NAMALWA (cell line): Measurements from ENCODE around the gene UBAC1.
"Not testable (repeated sequence)": the region's sequence is repeated elsewhere in the genome, so short reads cannot be mapped to it uniquely, and the experiment has no call there.

Source experiments
- DNase-seq: peaks from one replicate; pipeline ENCODE4 v3.0.0-alpha.2; 2015; ENCODE audit warnings: low spot score

UBAC1 gene

DNA sequence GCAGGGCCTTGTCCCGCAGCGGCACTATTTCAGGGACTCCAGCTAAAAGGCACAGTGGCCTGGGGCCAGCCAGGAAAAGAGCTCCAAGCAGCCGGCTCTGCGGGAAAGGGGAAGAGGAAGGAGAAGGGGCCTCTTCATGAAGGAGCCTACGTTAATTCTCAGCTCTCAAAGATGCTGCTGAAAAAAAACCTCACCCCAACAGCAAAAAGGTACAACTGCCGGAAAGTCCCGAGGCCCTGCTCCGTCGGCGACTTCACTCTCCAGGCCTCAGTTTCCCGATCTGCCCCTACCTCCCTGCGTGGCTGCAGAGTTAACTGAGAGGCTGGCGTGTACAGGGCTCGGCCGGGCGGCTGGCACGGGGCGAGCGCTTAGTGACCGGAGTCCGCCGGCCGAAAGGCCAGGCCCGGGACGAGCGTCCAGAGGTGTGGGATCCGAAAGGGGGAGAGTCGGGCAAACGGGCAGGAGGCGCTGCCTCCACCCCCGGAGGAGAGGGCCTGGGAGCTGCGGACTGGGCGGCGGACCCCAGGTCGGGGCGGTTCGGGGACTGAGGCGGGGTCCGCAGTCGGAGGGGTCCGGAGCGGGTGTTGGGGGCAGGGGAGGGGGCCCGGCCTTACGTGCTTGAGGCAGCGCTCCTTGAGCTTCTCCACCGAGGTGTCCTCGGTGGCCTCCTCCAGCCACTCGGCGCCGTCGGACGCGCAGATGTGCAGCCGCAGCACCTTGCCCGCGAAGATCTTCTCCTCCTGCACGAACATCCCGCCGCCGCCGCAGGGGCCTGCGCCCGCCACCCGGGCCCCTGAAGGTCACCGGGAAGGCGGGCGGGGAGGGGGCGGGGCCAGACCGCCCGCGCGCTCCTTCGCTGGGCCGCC lies 529 bp downstream of the UBAC1 start:
- DNase-seq: peak; percentile 23

DNA sequence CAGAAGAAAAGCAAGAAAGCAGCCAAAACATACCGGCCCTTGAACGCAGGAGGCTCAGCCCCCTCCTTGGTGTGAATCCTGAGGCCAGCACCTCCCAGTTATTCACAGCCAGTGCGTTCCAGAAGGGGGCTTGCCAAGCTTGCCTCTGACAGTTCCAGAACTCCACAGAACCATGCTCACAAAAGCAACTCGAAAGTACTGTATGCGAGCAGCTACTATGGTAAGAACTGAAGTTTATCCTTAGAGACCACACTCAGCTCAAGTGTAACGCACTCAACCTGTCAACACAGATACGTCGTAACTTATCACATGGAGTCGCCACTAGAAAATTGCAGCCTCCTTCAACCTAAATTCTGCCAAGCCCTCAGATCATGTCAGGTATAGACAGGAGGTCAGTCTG lies 1.4 kb downstream of the UBAC1 start:
- no peak for DNase-seq

DNA sequence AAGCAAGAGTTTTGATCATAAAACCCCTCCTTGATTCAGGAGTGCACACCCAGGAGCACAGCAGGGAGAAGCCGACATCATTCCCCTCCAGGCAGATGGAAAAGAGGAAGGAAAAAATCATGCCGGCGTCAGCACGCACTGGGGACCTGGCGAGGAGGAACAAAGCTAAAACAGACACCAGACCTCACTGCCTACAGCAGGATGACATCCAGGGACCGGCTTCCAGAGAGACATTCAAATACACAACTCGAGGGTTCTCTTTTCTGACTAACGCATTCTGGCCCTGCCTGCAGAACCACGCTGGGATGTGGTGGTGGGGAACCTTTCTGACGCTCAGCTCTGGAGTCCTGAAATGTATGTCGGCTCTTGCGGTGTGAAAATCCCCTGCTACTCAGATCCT lies 2.7 kb downstream of the UBAC1 start:
- DNase-seq: no peak

DNA sequence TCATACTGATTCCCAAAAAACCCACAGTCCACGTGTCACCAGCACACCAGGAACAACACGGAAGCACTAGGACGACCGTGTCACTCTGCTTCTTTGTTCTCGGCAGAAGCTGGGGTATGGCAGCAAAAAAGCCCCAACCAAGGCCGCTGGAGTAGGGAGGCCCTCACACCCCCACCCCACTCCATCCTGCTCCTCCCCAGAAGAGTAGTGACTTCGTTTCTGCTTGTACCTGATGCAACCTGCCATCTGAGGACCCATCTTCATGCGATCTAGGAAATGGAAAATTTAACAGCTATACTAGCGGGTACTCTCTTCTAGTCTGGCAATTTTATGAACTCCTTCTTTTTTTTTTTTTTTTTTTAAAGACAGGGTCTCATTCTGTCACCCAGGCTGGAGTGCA lies 3.7 kb downstream of the UBAC1 start:
- DNase-seq: no peak

DNA sequence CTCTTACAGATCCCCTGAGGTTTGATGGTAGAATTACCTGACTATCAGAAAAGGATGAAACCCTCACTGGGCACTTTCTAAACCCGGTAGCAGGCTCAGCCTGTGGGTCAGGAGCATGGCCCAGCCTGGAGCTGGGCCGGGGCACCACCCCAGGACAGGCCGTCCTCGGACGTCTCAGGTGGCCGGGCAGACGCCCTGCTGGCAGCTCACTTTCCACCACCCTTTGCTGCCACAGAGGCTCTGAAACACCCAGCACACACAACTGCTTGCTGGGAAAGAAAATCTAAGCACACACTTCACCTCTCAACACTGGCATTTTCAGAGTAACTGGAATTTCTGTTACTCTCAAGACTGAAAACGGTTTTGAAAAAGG lies 4.4 kb downstream of the UBAC1 start:
- no peak for DNase-seq

DNA sequence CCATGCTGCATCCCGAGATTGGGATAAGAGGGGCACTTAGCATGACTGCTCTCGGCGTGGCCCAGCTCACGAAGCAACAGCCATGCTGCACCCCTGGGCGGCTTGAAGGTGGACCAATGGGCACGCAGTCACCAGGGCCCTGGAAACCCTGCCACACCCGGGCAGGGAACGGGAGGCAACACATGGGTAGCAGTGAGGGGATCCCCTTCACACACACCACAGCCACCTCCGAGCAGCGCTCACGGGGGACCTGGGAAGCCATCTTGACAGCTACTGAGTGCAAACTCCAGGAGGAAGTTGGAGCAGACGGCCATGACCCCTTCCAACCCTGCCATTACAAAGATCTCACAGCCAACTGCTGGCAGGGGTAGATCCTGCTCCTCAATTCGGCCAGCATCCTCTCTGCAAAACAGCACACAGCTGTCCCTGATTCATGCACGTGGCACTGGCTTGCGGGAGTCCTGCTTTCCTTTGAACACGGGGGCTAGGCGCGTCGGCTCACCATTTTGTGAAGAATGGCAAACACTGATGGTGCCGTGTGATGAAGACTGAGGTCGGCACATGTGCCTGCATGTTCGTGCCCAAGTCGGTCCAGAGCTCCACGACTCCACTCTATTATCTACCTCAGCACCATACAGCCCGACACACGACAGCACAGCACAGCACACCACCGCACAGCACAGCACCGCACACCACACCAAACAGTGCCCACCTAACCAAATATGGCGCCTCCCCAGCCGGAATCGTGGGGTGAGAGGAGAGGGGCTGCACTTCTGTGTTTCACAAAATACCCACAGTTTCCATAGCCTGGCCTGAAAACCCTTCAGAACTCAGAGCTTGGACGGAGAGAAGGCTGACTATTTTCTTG lies 5.0 kb downstream of the UBAC1 start:
- no peak for DNase-seq

DNA sequence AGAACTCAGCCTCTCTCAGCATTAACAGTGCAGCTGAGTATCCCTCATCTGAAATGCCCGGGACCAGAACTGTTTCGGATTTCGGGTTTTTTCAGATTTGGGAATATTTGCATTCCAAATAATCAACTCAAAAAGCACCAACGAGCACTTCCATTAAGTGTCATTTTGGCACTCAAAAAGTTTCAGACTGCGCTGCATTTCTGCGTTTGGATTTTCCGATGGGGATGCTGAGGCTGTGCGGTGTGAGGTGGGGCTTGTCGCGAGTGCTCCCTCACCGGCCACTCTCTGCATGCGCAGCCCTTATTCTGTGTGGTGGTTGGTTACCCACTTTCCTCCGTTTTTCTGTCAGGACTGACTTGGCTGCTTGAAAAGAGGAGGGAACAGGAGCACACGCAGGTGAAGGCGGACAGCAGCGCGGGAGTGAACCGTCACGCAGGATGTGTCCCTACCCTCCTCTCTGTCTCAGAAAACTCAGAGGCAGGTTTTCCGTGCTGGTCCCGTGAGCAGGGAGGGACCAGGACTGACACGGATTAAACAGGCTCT lies 8.4 kb downstream of the UBAC1 start:
- no peak for DNase-seq

DNA sequence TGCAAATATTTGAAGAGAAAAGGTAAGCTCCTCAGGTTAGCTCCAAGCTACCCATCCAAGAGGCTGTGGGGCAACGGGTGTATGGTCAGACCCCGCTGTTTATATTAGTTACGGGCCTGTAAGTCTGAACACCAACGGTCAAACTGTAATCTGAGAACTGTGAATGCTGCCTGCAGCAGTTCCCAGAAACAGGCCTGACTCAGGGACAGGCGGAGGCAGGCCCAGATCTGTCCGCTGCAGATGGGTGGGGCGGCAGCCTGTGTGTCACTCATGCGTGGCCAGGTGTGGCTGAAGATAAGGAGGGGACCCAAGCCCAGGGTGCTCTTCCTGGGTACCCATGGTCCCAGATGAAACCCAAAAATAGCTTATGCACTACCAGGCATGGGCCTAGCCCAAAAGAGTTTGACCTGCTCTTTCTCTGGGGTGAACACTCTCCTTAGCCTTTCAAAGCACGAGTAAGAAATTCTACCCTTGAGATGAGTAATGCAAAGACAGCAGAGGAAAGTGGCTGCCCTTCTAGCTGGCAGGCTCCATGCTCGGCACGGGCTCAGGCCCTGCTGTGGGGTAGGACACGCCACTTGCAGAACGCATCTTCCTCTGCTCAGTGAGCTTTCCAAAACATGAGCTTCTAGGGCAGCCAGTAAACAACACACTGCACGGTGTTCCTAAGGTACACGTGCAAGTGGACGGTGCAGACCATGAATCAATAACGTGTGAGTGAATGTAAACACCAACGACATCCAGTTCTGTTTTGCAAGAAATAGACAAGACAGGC lies 9.1 kb downstream of the UBAC1 start:
- no peak for DNase-seq

DNA sequence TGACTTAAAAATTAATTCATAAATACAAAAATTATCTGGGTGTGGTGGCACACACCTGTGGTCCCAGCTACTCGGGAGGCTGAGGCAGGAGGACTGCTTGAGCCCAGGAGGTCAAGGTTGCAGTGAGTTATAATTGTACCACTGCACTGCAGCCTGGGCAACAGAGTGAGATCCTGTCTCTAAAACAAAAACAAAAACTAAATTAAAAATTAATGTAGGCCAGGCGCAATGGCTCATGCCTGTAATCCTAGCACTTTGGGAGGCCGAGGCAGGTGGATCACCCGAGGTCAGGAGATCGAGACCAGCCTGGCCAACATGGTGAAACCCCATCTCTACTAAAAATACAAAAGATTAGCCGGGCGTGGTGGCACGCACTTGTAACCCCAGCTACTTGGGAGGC lies 9.9 kb downstream of the UBAC1 start:
- DNase-seq: not testable (repeated sequence)

DNA sequence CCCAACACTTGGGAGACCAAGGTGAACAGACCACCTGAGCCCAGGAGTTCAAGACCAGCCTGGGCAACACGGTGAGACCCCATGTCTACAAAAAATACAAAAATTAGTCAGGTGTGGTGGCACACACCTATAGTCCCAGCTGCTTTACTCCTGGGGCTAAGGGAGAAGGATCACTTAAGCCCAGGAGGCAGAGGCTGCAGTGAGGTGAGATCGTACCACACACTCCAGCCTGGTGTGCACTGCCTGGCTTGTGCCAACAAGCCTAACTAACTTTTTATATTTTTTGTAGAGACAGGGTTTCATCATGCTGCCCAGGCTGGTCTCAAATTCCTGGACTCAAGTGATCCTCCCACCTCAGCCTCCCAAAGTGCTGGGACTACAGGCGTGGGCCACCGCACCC lies 10.3 kb downstream of the UBAC1 start:
- not testable (repeated sequence) for DNase-seq

DNA sequence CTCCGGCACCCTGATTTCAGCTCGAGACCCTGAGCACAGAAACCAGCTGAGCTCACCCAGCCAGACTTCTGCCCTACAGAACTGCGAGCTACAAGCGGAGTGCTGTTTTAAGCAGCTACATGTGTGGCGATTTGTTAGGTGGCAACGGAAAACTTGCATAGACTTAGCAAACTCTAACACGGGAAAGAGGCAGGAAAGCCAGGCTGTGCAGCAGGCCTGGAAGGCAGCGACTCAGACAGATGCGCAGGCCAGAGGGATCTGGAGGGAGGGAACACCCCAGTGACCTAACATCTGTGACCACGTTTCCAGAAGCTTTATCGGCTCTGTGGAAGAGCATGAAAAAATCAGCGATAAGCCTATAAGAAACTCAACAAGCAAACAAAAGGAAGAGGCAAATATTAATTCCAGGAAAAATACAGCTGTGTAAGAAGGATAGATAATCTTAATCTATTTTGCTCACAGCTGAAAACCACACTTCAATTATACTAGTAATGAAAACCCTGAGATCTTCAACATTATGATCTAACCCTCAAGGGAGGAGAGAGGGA lies 11.0 kb downstream of the UBAC1 start:
- DNase-seq: no peak

DNA sequence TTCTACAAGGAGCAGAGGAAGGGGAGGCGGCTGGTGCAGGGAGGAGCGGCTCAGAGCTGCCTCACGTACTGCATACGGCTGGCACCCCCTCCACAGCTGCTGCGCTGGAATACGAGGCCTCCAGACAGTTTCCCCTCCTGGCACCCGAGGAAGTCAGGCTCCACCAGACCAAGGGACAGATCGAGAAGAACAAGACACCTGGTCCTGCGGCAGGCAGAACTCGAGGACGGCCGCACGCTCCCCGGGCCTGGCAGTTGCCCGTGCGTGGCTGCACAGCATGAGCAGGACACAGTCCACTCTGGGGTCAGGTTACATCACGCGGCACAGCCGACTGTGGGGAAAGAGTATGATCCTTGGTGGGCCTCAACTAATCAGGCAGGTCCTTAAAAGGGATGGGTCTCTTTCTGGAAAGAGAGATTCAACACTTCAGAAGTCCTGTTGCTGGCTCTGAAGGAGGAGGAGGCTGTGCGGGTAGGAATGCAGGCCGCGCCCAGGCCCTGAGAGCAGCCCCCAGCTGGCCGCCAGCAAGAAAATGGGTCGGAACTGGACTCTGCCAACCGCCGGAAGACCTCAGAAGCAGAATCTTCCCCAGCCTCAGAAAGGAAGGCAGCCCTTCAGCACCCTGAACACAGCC lies 11.6 kb downstream of the UBAC1 start:
- DNase-seq: no peak

DNA sequence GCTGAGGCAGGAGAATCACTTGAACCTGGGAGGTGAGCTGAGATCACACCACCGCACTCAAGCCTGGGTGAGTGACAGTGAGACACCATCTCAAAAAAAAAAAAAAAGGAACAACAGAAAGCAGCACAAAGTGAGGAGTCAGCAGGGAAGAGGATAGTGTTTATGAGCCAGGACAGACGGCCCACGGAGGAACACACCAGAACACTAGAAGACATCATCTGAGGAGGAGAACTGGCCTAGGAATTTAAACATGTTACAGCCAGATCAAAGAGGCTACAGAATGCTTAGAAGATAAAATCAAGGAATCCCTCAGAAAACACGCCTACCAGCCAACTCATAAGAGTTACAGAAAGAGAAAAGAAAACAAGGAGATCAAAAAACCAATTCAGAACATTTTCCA lies 12.2 kb downstream of the UBAC1 start:
- DNase-seq: no peak

DNA sequence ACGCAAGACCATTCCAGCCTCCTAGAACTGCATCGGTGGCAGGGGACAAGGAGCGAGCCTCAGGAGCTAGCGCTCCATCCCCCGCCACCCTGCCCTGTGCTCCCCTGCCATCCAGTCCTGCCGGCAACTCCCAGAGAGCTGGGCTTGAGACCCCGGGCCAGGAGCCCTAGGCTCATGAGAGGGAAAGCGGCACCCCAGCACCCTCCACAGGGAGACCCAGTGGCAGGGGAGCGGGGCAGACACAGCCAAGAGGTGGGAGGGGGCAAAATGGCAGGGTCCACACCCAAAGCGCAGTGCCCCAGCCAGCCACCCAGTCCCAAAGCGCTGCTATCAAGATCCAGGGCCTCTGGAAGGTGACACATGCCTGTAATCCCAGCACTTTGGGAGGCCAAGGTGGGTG lies 12.7 kb downstream of the UBAC1 start:
- no peak for DNase-seq

DNA sequence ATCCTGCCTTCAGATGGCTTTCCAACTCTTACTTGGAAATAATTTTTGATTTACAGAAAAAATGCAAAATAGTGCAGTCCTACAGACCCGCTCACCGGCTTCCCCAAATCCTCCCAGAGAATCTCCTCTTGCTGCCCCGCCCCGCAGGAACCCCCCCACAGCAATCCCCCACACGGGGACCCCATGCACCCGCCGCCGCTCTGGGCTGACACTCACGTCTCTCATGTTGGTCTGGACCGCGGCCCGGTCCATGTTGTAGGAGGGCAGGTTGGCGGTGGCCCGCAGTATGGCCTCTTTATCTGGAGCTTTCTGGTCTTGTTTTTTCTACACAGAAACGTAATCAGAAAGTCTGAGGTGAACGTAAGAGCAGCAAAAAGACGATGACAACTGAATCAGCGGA lies 13.6 kb downstream of the UBAC1 start:
- no peak for DNase-seq

DNA sequence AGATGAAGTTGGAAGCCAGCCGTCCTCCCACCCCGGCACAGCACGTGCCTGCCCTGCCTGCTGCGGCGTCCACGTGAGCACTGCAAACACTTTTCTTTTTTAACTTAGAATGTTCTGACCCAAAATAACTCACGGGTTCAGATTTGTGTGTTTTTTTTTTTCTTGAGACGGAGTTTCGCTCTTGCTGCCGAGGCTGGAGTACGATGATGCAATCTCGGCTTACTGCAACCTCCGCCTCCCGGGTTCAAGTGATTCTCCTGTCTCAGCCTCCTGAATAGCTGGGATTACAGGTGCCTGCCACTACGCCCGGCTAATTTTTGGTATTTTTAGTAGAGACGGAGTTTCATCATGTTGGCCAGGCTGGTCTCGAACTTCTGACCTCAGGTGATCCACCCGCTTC lies 14.1 kb downstream of the UBAC1 start:
- not testable (repeated sequence) for DNase-seq

DNA sequence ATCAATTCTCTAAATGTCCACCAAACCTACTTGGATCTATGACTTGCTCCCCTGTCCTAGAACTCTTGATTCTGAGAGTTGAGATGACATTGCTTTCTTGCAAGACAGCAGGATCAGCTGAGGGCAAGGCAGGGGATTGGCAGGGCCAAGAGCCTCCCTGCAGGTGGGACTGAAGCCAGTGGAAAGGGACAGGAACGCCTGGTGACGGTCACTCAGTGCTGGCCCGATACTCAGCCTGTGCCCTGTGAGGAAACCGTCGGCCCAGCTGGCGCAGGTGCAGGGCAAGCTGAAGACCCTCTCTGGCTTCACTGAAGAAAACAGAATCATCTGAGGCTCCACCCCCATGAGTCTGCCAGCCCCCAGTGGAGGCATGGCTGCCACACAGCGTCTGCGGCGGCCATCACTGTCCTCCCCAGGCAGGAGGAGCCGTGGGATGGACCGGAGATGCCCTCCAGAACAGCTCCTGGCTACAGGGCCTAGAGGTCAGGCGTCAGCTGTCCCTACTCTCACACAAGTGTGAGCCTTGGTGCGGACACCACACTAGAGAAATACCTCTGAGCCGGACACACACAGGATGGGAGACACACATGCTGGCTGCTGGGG lies 14.7 kb downstream of the UBAC1 start:
- no peak for DNase-seq

DNA sequence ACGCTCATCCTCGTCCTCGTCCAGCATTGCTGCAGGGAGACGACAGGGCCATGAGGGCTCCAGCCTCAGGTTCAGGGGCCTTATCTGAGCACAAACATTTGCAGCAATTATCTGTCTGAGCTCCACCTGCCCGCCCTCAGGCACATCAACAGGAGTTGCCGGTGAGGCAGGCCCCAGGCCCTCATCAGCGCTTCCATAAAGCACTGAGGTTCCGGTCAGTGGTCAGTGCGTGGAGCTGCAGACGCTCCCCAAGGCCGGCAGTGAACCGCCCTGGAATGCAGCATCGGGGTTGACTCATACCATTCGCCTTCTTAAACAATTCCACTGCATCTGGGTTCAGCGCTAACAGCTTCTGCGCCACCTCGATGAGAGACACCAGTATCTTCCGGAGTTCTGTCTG lies 15.2 kb downstream of the UBAC1 start:
- no peak for DNase-seq

DNA sequence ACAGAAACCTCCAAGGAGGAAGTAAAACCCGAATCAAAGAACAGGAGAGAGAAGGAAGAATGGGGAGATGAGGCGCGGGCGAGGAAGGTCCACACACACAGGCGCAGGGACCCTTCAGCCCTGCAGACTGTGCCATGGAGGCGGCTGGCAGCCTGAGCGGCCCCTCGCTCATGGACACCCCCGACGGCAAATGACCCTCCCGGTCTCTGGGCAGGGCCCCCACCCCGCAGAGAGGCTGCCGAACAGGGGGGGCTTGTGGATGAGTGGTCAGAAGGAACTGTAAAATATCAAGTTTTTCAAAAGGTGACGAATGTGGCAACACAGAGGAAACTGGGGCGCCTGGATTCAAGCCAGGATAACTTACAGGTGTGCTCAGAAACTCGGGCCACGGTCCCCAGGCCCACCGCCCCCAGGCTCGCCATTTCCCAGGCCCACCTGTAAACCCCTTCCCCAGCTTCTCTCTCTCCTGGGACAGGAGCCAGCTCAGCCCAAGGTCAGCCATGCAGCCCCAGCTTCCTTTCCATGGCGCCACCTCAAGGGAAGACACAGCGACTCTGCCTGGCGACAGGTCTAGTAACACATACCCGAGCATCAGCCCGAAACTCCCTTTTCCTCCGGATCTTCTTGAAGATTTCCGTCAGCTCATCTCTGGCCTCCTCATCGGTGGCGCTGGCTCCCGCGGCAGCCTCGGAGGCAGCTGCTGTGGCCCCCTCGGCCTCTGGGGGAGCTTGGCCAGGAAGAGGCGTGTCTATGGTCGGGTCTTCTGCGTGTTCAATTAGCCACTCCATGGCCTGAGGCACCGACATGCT lies 16.5 kb downstream of the UBAC1 start:
- no peak for DNase-seq

DNA sequence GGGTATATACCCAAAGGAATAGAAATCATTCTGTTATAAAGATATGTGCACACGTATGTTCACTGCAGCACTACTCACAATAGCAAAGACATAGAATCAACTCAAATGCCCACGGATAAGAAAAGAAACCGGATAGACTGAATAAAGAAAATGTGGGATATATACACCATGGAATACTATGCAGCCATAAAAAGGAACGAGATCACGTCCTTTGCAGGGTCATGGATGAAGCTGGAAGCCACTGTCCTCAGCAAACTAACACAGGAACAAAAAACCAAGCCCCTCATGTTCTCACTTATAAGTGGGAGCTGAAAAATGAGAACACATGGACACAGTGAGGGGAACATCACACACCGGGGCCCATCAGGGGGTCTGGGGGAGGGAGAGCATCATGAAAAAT lies 17.6 kb downstream of the UBAC1 start:
- DNase-seq: not testable (repeated sequence)
